Measurements from ENCODE around the gene CNTNAP5. TPM values are rescaled to one million over a fixed set of nuclear protein-coding genes. Genes with fewer than 3 reads are reported as not detected.
"Not testable (repeated sequence)": the region's sequence is repeated elsewhere in the genome, so short reads cannot be mapped to it uniquely, and the experiment has no call there.

The CNTNAP5 gene
- total and polyA plus RNA-seq, 2 of the 8 experiments (the other 6 are each of a cell fraction or from before 2014, with no cell fraction given), result 0.11 to 0.76 TPM

DNA sequence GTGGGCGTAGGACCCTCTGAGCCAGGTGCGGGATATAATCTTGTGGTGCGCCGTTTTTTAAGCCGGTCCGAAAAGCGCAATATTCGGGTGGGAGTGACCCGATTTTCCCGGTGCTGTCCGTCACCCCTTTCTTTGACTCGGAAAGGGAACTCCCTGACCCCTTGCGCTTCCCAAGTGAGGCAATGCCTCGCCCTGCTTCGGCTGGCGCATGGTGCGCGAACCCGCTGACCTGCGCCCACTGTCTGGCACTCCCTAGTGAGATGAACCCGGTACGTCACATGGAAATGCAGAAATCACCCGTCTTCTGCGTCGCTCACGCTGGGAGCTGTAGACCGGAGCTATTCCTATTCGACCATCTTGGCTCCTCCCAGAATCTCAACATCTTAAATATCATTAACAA, 336.9 kb downstream of the CNTNAP5 start:
- H3K4me3 ChIP-seq (ENCODE audit: extremely low read depth in 1 of 4, insufficient read depth in 2 of 4, low read depth in 3 of 4, low read length in 4 of 4); H2BK120ac ChIP-seq (replicated peaks; ENCODE audit: low read depth, low read length); H3K9me3 ChIP-seq (ENCODE audit: insufficient read depth in 2 of 2, low read depth in 1 of 2, low read length in 1 of 2); H2BK5ac ChIP-seq (ENCODE audit: low read depth, low read length); H3K36me3 ChIP-seq (ENCODE audit: control insufficient read depth in 2 of 4, insufficient read depth in 4 of 4, low read length in 3 of 4); H2BK12ac ChIP-seq (ENCODE audit: low read depth, low read length); H2AK5ac ChIP-seq (ENCODE audit: low read depth, low read length); H3K4me1 ChIP-seq (replicated peaks in 1 of 4; ENCODE audit: control insufficient read depth in 3 of 4, insufficient read depth in 4 of 4, low read length in 3 of 4); FAIRE-seq; H4K91ac ChIP-seq (replicated peaks; ENCODE audit: insufficient read length, low read length); H2BK15ac ChIP-seq (ENCODE audit: low read length); H3K56ac ChIP-seq (replicated peaks; ENCODE audit: insufficient read length, low read depth, low read length); H3K4me2 ChIP-seq (ENCODE audit: insufficient read depth in 1 of 2, low read depth in 2 of 2, low read length in 2 of 2); POLR2A ChIA-PET (ENCODE audit: partially characterized antibody); H4K20me1 ChIP-seq (replicated peaks in 1 of 2; ENCODE audit: control insufficient read depth in 1 of 2, insufficient read depth in 2 of 2, low read length in 2 of 2); H3K79me2 ChIP-seq (ENCODE audit: control insufficient read depth in 1 of 2, insufficient read depth in 2 of 2, low read length in 2 of 2); H2AFZ ChIP-seq (ENCODE audit: low read length); H4K8ac ChIP-seq (ENCODE audit: extremely low read depth, insufficient read depth, low read length); H3K23me2 ChIP-seq (ENCODE audit: low read depth, low read length); H3K4ac ChIP-seq (replicated peaks; ENCODE audit: insufficient read length, low read depth, low read length); H3K27me3 ChIP-seq (replicated peaks in 1 of 4; ENCODE audit: control insufficient read depth in 3 of 4, extremely low read depth in 1 of 4, insufficient read depth in 3 of 4, low read length in 3 of 4); H3K14ac ChIP-seq (ENCODE audit: insufficient read length); H3K27ac ChIP-seq (ENCODE audit: low read depth, low read length); H3K9ac ChIP-seq (replicated peaks in 1 of 4; ENCODE audit: extremely low read depth in 1 of 4, low read depth in 3 of 4, low read length in 3 of 4); H3K18ac ChIP-seq (ENCODE audit: extremely low read depth, low read length); H4K5ac ChIP-seq (ENCODE audit: insufficient read length, low read depth, low read length); H3K23ac ChIP-seq (ENCODE audit: insufficient read length); H2BK20ac ChIP-seq (ENCODE audit: low read length); DNase-seq (ENCODE audit: low read depth in 1 of 2, low spot score in 2 of 2); CTCF ChIA-PET (ENCODE audit: partially characterized antibody); H3K79me1 ChIP-seq (ENCODE audit: low read depth, low read length): not testable (repeated sequence)
- WGBS, 2 experiments (ENCODE audit: extremely low coverage in 1 of 2, insufficient coverage in 1 of 2, insufficient read length in 1 of 2, insufficient replicate concordance in 2 of 2, low coverage in 1 of 2, low lambda C conversion rate in 2 of 2, missing lambda C conversion rate in 1 of 2), result 96% methylated on average over 21 of the region's 28 CpGs; no CpG with 5 or more reads in 1 of the 2 experiments

Measured in H1 (cell line).